GM12891 (cell line): ENCODE results near the gene SPDYE5.
"Not testable (repeated sequence)": the region's sequence is repeated elsewhere in the genome, so short reads cannot be mapped to it uniquely, and the experiment has no call there.

ENCODE experiments used
- PAX5 ChIP-seq: IDR thresholded peaks from 2 replicates; pipeline ENCODE4 v1.6.1; 2011; ENCODE audit warnings: low read length, moderate library complexity, mild to moderate bottlenecking; ENCODE audit not compliant: insufficient read depth, severe bottlenecking
- POLR2A ChIP-seq: IDR thresholded peaks from 2 replicates; pipeline ENCODE4 v1.6.1; 2011; ENCODE audit warnings: low read depth, low read length, control low read depth
- POLR2AphosphoS5 ChIP-seq: IDR thresholded peaks from 2 replicates; pipeline ENCODE4 v1.6.1; 2011; ENCODE audit warnings: low read depth, low read length, control low read depth
- POU2F2 ChIP-seq: IDR thresholded peaks from 2 replicates; pipeline ENCODE4 v1.6.1; 2011; ENCODE audit warnings: low read depth, mild to moderate bottlenecking, control low read depth, low read length, moderate library complexity
- TAF1 ChIP-seq: IDR thresholded peaks from 2 replicates; pipeline ENCODE4 v1.6.1; 2011; ENCODE audit warnings: low read depth, low read length, control low read depth

DNA sequence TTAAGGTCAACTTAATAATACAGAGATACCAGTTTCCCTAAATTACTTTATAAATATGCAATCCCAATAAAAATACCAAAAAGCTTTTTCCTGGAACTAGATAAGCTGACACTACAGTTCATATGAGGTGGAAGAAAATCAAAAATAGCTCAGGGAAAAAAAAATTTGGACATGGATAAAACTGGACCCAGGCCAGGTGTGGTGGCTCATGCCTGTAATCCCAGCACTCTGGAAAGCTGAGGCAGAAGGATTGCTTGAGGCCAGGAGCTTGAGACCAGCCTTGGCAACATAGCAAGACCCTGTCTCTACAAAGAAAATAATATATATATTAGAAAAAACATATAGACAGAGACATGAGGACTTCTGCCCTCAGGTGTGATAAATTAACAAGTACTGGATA lies 14.7 kb upstream of the SPDYE5 start:
- TF ChIP-seq POLR2A, TAF1, POLR2AphosphoS5, PAX5, POU2F2: not testable (repeated sequence)
